Body of pancreas (tissue), 4 donors: ENCODE measurements around the gene UBE4B.

ENCODE experiments used
- POLR2A ChIP-seq, 3 donors: fragments of 450-650 bp; IDR thresholded peaks; one replicate each; pipeline ENCODE4 v1.6.1; 2016; ENCODE audit warnings: antibody characterized with exemption in 3 of 3, mild to moderate bottlenecking in 2 of 3
- TF ChIP-seq, protein P1 (sequence below), 7 experiments: fragments of 450-650 bp in 4 of 7; fragments of 200-600 bp in 3 of 7; sonication (generic) in 3 of 7; IDR thresholded peaks; one replicate each; pipeline ENCODE4 v1.5.1; 2016 to 2019; ENCODE audit warnings: antibody characterized with exemption in 7 of 7

DNA sequence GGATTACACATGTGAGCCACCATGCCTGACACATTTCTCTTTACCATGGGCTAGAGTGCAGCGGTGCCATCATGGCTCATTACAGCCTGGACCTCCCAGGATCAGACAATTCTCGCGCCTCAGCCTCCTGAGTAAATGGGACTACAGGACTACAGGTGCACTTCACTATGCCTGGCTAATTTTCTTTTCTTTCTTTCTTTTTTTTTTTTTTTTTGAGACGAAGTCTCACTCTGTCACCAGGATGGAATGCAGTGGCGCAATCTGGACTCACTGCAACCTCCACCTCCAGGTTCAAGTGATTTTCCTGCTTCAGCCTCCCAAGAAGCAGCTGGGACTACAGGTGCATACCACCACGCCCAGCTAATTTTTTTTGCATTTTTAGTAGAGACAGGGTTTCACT, 162.8 kb downstream of the UBE4B start:
- TF ChIP-seq, protein P1, sequence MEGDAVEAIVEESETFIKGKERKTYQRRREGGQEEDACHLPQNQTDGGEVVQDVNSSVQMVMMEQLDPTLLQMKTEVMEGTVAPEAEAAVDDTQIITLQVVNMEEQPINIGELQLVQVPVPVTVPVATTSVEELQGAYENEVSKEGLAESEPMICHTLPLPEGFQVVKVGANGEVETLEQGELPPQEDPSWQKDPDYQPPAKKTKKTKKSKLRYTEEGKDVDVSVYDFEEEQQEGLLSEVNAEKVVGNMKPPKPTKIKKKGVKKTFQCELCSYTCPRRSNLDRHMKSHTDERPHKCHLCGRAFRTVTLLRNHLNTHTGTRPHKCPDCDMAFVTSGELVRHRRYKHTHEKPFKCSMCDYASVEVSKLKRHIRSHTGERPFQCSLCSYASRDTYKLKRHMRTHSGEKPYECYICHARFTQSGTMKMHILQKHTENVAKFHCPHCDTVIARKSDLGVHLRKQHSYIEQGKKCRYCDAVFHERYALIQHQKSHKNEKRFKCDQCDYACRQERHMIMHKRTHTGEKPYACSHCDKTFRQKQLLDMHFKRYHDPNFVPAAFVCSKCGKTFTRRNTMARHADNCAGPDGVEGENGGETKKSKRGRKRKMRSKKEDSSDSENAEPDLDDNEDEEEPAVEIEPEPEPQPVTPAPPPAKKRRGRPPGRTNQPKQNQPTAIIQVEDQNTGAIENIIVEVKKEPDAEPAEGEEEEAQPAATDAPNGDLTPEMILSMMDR (IDR thresholded peaks at IDR 0.05), result no peak
- TF ChIP-seq POLR2A (IDR thresholded peaks at IDR 0.05), result no peak
